ENCODE measurements around the gene FAM171A1.
"Not testable (repeated sequence)": the region's sequence is repeated elsewhere in the genome, so short reads cannot be mapped to it uniquely, and the experiment has no call there.

Gene FAM171A1

DNA sequence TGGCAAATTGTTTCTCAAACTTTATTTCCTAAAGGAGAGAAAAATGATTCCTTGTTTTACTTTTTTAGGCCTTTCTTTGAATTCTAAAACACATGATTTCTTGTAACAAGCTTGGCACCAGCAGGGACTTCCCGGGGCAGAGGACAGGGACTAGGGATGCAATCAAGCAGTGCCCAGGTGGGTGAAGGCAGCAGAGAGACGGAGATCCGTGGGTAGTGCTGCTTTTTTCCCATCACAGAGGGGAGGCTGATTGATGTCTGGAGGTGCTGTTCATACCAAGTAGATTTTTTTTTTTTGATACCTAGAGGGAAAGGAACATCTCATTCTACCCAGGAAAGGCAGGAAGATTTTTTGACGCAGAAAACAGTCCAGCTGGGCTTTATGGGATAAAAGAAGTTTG lies 91.9 kb downstream of the FAM171A1 start:
- Histone ChIP-seq H3K9me3 (ENCODE audit: control insufficient read depth, insufficient read depth, low read length) (no peaks in the 10 kb centered on the region), H3K9ac (ENCODE audit: low read depth, low read length) (no peak overlapping the region), H3K36me3 (ENCODE audit: control insufficient read depth, insufficient read depth, low read length) (peaks cover 27% of the 10 kb centered on the region), H3K4me1 (ENCODE audit: control insufficient read depth, insufficient read depth, low read length) (no peaks in the 10 kb centered on the region), H3K4me3 (ENCODE audit: low read depth, low read length) (no peak overlapping the region), H3K27me3 (ENCODE audit: control insufficient read depth, insufficient read depth, low read length) (no peaks in the 10 kb centered on the region), H3K27ac (ENCODE audit: low read depth, low read length) (no peak overlapping the region)

DNA sequence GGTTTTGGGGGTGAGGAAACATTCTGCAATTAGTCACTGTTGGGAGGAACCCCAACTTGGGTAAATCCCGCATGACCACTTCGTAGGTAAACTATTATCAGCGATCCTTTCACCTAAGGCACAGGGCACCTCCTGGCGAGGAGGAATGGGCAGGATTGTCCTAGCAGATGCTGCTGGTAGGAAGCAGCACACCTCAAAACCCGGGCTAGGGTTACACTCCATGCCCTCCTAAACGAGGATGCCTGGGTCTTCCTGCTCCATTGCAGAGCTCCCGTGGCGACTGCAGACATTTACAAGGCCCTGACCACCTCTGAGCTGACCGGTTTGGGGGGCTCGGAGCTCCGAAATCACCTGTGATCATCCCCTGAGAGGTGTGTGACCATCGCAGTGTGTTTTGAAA lies 92.3 kb downstream of the FAM171A1 start:
- Histone ChIP-seq H3K36me3 (ENCODE audit: control insufficient read depth, insufficient read depth, low read length) (peaks cover 27% of the 10 kb centered on the region), H3K9me3 (ENCODE audit: control insufficient read depth, insufficient read depth, low read length) (no peaks in the 10 kb centered on the region), H3K9ac (ENCODE audit: low read depth, low read length) (no peak overlapping the region), H3K27me3 (ENCODE audit: control insufficient read depth, insufficient read depth, low read length) (no peaks in the 10 kb centered on the region), H3K4me3 (ENCODE audit: low read depth, low read length) (no peak overlapping the region), H3K4me1 (ENCODE audit: control insufficient read depth, insufficient read depth, low read length) (no peaks in the 10 kb centered on the region), H3K27ac (ENCODE audit: low read depth, low read length) (no peak overlapping the region)

DNA sequence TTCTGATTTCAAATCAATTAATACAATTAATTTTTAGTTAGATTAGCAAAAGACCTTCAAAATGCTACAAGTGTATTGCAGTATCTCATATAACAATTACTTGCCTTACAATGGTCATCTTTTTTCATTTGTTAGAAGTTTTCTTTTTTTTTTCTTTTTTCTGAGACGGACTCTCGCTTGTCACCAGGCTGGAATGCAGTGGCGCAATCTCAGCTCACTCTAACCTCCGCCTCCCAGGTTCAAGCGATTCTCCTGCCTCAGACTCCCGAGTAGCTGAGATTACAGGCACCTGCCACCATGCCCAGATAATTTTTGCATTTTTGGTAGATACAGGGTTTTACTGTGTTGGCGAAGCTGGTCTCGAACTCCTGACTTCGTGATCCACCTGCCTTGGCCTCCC lies 95.0 kb downstream of the FAM171A1 start:
- not testable (repeated sequence) for H3K9me3 ChIP-seq (ENCODE audit: control insufficient read depth, insufficient read depth, low read length); H3K9ac ChIP-seq (ENCODE audit: low read depth, low read length); H3K4me3 ChIP-seq (ENCODE audit: low read depth, low read length); H3K4me1 ChIP-seq (ENCODE audit: control insufficient read depth, insufficient read depth, low read length); H3K27me3 ChIP-seq (ENCODE audit: control insufficient read depth, insufficient read depth, low read length); H3K27ac ChIP-seq (ENCODE audit: low read depth, low read length)
- peaks cover 17% of the 10 kb centered on the region for H3K36me3 ChIP-seq (ENCODE audit: control insufficient read depth, insufficient read depth, low read length)

DNA sequence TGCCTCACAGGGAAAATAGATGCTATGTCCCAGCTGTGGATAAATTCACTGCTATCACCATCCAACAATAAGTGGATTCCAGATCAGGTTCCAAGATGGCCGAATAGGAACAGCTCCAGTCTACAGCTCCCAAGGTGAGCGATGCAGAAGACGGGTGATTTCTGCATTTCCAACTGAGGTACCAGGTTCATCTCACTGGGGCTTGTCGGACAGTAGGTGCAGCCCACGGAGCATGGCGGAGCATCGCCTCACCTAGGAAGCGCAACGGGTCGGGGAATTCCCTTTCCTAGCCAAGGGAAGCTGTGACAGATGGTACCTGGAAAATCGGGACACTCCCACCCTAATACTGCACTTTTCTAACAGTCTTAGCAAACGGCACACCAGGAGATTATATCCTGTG lies 101.3 kb downstream of the FAM171A1 start:
- Histone ChIP-seq H3K9me3 (ENCODE audit: control insufficient read depth, insufficient read depth, low read length) (peaks cover 14% of the 10 kb centered on the region), H3K36me3 (ENCODE audit: control insufficient read depth, insufficient read depth, low read length) (peaks cover 11% of the 10 kb centered on the region)
- not testable (repeated sequence) for H3K4me3 ChIP-seq (ENCODE audit: low read depth, low read length); H3K27me3 ChIP-seq (ENCODE audit: control insufficient read depth, insufficient read depth, low read length); H3K4me1 ChIP-seq (ENCODE audit: control insufficient read depth, insufficient read depth, low read length); H3K9ac ChIP-seq (ENCODE audit: low read depth, low read length); H3K27ac ChIP-seq (ENCODE audit: low read depth, low read length)

DNA sequence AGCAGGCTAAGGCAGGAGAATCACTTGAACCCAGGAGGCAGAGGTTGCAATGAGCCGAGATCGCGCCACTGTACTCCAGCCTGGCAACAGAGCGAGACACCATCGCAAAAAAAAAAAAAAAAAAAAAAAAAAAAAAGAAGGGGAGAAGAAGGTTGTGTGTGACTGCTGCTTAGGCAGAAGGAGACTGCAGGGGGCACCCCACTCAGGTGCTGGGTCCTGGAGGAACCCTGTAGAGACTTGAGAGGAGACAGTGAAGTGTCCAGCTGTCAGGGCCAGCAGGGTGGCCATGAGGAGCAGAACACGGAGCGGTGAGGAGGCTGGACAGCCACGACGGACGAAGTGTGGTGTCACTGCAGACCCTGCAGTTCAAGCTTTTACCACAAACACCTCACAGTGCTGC lies 103.6 kb downstream of the FAM171A1 start:
- peaks cover 11% of the 10 kb centered on the region for H3K36me3 ChIP-seq (ENCODE audit: control insufficient read depth, insufficient read depth, low read length)
- no peaks in the 10 kb centered on the region for H3K27me3 ChIP-seq (ENCODE audit: control insufficient read depth, insufficient read depth, low read length)
- H3K4me3 ChIP-seq (ENCODE audit: low read depth, low read length), result no peak overlapping the region
- H3K4me1 ChIP-seq (ENCODE audit: control insufficient read depth, insufficient read depth, low read length), result no peaks in the 10 kb centered on the region
- peaks cover 14% of the 10 kb centered on the region for H3K9me3 ChIP-seq (ENCODE audit: control insufficient read depth, insufficient read depth, low read length)
- H3K9ac ChIP-seq (ENCODE audit: low read depth, low read length), result no peak overlapping the region
- no peak overlapping the region for H3K27ac ChIP-seq (ENCODE audit: low read depth, low read length)

DNA sequence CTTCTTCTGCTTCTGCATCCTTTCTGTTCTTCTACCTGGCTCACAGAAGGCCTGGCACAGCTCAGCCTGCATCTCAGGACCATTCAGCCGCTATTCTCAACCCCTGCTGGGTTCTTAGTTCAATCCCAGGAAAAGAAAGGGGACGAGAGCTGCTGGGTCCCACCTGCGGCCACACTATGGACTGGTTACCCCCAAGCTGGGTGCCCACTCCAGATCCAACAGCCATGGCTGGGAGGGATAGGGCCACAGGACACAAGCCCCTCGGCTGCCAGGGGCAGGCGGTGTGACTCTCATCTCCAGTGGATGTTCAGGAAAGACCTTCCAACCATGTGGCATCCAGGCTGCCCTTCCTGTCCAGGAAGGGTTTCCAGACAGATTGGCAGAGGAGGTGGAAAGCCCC lies 105.0 kb downstream of the FAM171A1 start:
- Histone ChIP-seq H3K4me3 (ENCODE audit: low read depth, low read length) (no peak overlapping the region), H3K27ac (ENCODE audit: low read depth, low read length) (no peak overlapping the region), H3K36me3 (ENCODE audit: control insufficient read depth, insufficient read depth, low read length) (peaks cover 11% of the 10 kb centered on the region), H3K9ac (ENCODE audit: low read depth, low read length) (no peak overlapping the region), H3K9me3 (ENCODE audit: control insufficient read depth, insufficient read depth, low read length) (peaks cover 14% of the 10 kb centered on the region), H3K27me3 (ENCODE audit: control insufficient read depth, insufficient read depth, low read length) (no peaks in the 10 kb centered on the region), H3K4me1 (ENCODE audit: control insufficient read depth, insufficient read depth, low read length) (no peaks in the 10 kb centered on the region)

DNA sequence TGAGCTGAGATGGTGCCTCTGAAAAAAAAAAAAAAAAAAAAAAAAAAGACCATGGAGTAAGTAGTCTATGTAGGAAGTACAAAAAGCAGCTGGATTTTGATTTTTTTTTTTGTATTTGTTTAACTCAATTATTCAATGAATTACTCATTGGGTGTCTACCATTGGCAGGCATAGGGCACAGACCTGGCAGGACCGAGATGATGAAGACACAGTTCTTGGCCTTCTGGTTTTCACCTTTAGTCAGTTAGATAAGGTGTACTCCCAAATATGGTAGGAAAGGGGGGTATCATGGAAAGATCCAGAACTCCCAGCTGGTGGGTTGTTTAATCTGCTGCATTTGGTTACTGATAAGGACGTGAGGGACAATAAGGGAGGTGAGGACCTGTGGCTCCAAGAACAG lies 105.5 kb downstream of the FAM171A1 start:
- Histone ChIP-seq H3K9me3 (ENCODE audit: control insufficient read depth, insufficient read depth, low read length) (peaks cover 14% of the 10 kb centered on the region), H3K27me3 (ENCODE audit: control insufficient read depth, insufficient read depth, low read length) (no peaks in the 10 kb centered on the region), H3K36me3 (ENCODE audit: control insufficient read depth, insufficient read depth, low read length) (peaks cover 11% of the 10 kb centered on the region), H3K4me3 (ENCODE audit: low read depth, low read length) (no peak overlapping the region), H3K27ac (ENCODE audit: low read depth, low read length) (no peak overlapping the region), H3K4me1 (ENCODE audit: control insufficient read depth, insufficient read depth, low read length) (no peaks in the 10 kb centered on the region), H3K9ac (ENCODE audit: low read depth, low read length) (no peak overlapping the region)

DNA sequence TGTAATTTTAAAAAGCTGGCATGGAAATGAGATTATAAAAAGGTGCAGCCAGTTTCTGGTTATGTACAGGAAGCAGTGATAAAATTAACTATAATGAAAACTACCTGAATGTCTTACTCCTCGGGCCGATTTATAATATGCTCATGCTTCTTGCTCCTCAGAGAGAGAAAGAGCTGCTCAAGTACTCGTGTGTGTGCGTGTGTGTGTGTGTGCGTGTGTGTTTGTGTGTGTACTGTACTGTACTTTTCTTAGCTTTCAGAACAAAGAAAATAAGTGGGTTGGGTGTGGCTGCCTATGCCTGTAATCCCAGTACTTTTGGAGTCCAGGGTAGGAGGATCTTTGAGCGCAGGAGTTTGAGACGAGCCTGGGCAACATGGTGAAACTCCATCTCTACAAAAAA lies 106.0 kb downstream of the FAM171A1 start:
- Histone ChIP-seq H3K9me3 (ENCODE audit: control insufficient read depth, insufficient read depth, low read length) (peaks cover 11% of the 10 kb centered on the region), H3K27ac (ENCODE audit: low read depth, low read length) (no peak overlapping the region), H3K27me3 (ENCODE audit: control insufficient read depth, insufficient read depth, low read length) (no peaks in the 10 kb centered on the region), H3K36me3 (ENCODE audit: control insufficient read depth, insufficient read depth, low read length) (peaks cover 11% of the 10 kb centered on the region), H3K4me1 (ENCODE audit: control insufficient read depth, insufficient read depth, low read length) (no peaks in the 10 kb centered on the region), H3K9ac (ENCODE audit: low read depth, low read length) (no peak overlapping the region), H3K4me3 (ENCODE audit: low read depth, low read length) (no peak overlapping the region)

DNA sequence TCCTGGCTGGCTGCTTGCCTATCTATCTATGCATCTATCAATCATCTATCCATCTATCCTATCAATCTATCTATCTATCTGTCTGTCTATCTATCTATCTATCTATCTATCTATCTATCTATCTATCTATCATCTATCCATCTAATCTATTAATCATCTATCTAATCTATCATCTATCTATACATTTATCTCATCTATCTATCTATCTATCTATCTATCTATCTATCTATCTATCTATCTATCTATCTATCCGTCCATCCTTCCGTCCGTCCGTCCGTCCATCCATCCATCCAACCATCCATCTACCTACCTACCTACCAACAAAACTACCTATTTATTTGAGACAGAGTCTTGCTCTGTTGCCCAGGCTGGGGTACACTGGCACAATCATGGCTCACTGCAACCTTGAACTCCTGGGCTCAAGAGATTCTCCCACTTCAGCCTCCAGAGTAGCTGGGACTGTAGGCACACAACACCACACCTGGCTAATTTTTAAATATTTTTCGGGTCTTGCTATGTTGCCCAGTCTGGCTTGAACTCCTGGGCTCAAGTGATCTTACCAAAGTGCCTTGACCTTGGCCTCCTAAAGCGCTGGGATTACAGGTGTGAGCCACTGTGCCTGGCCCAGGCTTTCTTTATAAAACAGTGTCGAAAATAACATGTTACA lies 107.3 kb downstream of the FAM171A1 start:
- no peaks in the 10 kb centered on the region for H3K4me1 ChIP-seq (ENCODE audit: control insufficient read depth, insufficient read depth, low read length)
- H3K27ac ChIP-seq (ENCODE audit: low read depth, low read length), result no peak overlapping the region
- no peak overlapping the region for H3K9ac ChIP-seq (ENCODE audit: low read depth, low read length)
- no peaks in the 10 kb centered on the region for H3K27me3 ChIP-seq (ENCODE audit: control insufficient read depth, insufficient read depth, low read length)
- H3K36me3 ChIP-seq (ENCODE audit: control insufficient read depth, insufficient read depth, low read length), result 0 out of 2 replicates have a peak, but pooled peaks cover 4% of the 10 kb centered on the region
- H3K9me3 ChIP-seq (ENCODE audit: control insufficient read depth, insufficient read depth, low read length), result no peaks in the 10 kb centered on the region
- H3K4me3 ChIP-seq (ENCODE audit: low read depth, low read length), result no peak overlapping the region

DNA sequence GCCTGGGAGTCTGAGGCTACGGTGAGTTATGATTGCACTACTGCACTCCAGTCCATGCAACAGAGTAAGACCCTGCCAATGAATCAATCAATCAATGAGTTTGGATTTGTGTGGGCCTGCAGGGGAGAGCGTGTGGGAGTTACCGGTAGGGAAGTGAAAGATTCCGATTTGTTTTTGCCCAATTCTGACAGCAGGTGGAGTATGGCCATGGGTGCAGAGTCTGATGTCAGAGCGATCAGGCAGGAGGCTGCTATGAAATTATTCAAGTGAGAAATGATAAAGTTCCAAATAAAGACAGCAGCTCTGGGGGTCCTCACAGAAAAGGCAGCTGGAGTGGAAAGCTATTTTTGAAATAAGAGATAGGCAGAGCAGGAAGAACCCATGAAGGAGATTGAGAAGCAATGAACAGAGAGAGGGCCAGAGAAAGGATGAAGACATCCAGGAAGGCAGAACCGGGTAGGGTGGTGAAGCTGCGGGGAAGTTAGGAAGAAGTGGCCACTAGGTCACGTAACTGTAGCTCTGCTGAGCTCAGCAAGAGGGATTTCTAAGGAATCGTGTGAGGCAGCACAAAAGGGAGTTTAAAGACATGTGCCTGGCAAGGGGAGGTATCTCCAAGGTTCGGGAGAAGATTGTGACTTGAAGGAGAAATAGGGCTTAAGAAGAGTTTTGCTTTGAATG lies 108.9 kb downstream of the FAM171A1 start:
- H3K27me3 ChIP-seq (ENCODE audit: control insufficient read depth, insufficient read depth, low read length), result no peaks in the 10 kb centered on the region
- no peak overlapping the region for H3K4me3 ChIP-seq (ENCODE audit: low read depth, low read length)
- H3K4me1 ChIP-seq (ENCODE audit: control insufficient read depth, insufficient read depth, low read length), result no peaks in the 10 kb centered on the region
- no peak overlapping the region for H3K27ac ChIP-seq (ENCODE audit: low read depth, low read length)
- no peak overlapping the region for H3K9ac ChIP-seq (ENCODE audit: low read depth, low read length)
- 0 out of 2 replicates have a peak, but pooled peaks cover 4% of the 10 kb centered on the region for H3K36me3 ChIP-seq (ENCODE audit: control insufficient read depth, insufficient read depth, low read length)
- no peaks in the 10 kb centered on the region for H3K9me3 ChIP-seq (ENCODE audit: control insufficient read depth, insufficient read depth, low read length)

DNA sequence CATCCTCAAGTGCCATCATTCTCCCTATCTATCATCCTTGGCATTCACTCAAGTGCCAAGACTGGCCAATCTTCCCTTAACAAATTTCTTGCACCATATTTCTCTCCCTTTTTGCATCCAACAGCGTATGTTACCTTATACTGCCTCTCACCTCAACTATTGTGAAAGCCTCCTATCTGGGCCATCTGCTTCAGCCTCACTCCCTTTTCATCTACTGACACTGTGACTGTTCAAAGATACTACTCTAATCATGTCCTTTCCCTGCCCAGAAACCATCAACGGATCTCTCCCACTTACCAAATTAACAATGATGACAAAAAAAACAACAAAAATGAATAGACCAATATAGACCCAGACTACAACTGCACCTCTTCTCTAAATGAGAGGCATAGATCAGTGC lies 112.0 kb downstream of the FAM171A1 start:
- Histone ChIP-seq H3K27me3 (ENCODE audit: control insufficient read depth, insufficient read depth, low read length) (no peaks in the 10 kb centered on the region), H3K4me3 (ENCODE audit: low read depth, low read length) (no peak overlapping the region), H3K36me3 (ENCODE audit: control insufficient read depth, insufficient read depth, low read length) (no peaks in the 10 kb centered on the region), H3K4me1 (ENCODE audit: control insufficient read depth, insufficient read depth, low read length) (peaks cover 18% of the 10 kb centered on the region), H3K9me3 (ENCODE audit: control insufficient read depth, insufficient read depth, low read length) (no peaks in the 10 kb centered on the region), H3K27ac (ENCODE audit: low read depth, low read length) (no peak overlapping the region), H3K9ac (ENCODE audit: low read depth, low read length) (no peak overlapping the region)

Data from HUES48 (cell line).